ENCODE measurements around the gene KIF2B.

- no peak for TF ChIP-seq CTCF (IDR thresholded peaks at IDR 0.05)
- no peak for TF ChIP-seq POLR2A (IDR thresholded peaks at IDR 0.05)
Measured at GRCh38 chr17:53797501-53797900, 25.2 kb upstream of the KIF2B start.

Data from transverse colon (tissue), 3 donors.